K562 (cell line): ENCODE data around the gene LRRC14B. TPM values are rescaled to one million over a fixed set of nuclear protein-coding genes. Genes with fewer than 3 reads are reported as not detected.

Experiments used
- ARID2 ChIP-seq: fragments of 450-650 bp; IDR thresholded peaks from 2 replicates; pipeline ENCODE4 v1.6.1; 2017; ENCODE audit warnings: antibody characterized with exemption, mild to moderate bottlenecking
- ATF7 ChIP-seq: fragments of 450-650 bp; IDR thresholded peaks from 2 replicates; pipeline ENCODE4 v1.7.1; 2014; ENCODE audit warnings: mild to moderate bottlenecking, moderate library complexity
- HLTF ChIP-seq: fragments of 450-650 bp; IDR thresholded peaks from 2 replicates; pipeline ENCODE4 v1.6.1; 2016
- HMBOX1 ChIP-seq: sonication (generic); IDR thresholded peaks from 2 replicates; pipeline ENCODE4 v1.6.1; 2016
- NR0B1 ChIP-seq: fragments of 450-650 bp; IDR thresholded peaks from one replicate; pipeline ENCODE4 v1.6.1; 2018; ENCODE audit warnings: mild to moderate bottlenecking, moderate library complexity; ENCODE audit not compliant: partially characterized antibody
- PBX2 ChIP-seq, 2 experiments: IDR thresholded peaks in 1 of 2; conservative IDR thresholded peaks in 1 of 2; 2 replicates each; pipeline ENCODE4 v1.6.1; 2016; ENCODE audit warnings: low read depth in 2 of 2, mild to moderate bottlenecking in 1 of 2, missing compliant biosample characterization in 1 of 2, missing genetic modification characterization in 1 of 2, moderate library complexity in 1 of 2
- PTRF ChIP-seq: fragments of 450-650 bp; IDR thresholded peaks from 2 replicates; pipeline ENCODE4 v1.6.1; 2016; ENCODE audit warnings: mild to moderate bottlenecking, missing genetic modification characterization, missing compliant biosample characterization
- REST ChIP-seq, 2 experiments: fragments of 450-650 bp; formaldehyde crosslinking in 1 of 2; IDR thresholded peaks; 2 replicates each; pipeline versions ENCODE4 v1.4.0 to v1.6.1; 2014 to 2020; ENCODE audit warnings: mild to moderate bottlenecking in 2 of 2, borderline replicate concordance in 1 of 2, low read depth in 1 of 2
- TAF7 ChIP-seq: fragments of 450-650 bp; IDR thresholded peaks from 2 replicates; pipeline ENCODE4 v1.6.1; 2016; ENCODE audit warnings: missing genetic modification characterization, missing compliant biosample characterization
- TRIM24 ChIP-seq, 2 experiments: fragments of 450-650 bp; IDR thresholded peaks; 2 replicates each; pipeline ENCODE4 v1.6.1; 2016
- USF2 ChIP-seq: sonication (generic); formaldehyde crosslinking; IDR thresholded peaks from 2 replicates; pipeline ENCODE4 v1.5.0; 2020; ENCODE audit warnings: missing genetic modification reagents
- ZNF140 ChIP-seq: fragments of 250-450 bp; sonication (Bioruptor Pico); IDR thresholded peaks from 2 replicates; pipeline ENCODE4 v1.8.0; 2021; ENCODE audit warnings: moderate library complexity, mild to moderate bottlenecking, inconsistent platforms
- ZNF384 ChIP-seq: IDR thresholded peaks from 2 replicates; pipeline ENCODE4 v1.6.1; 2012; ENCODE audit warnings: low read depth, low read length, improper control_type of control experiment
- polyA plus RNA-seq, 8 experiments: library from polyadenylated mRNA; depleted of rRNA in 4 of 8; stranded (reverse) in 5 of 8; unstranded in 3 of 8; fragments of >200 nt; fragmentation: Nextera tagmentation in 2 of 8; fragmentation: Illumina TruSeq in 1 of 8; extraction: Ambion mirVana in 2 of 8; extraction: Trizol in 1 of 8; gene quantifications; 2 replicates each; pipeline versions ENCODE4 v1.2.1 to v1.2.3, GENCODE V29; 2011 to 2014; ENCODE audit warnings: inconsistent platforms in 1 of 8, missing spikeins in 1 of 8
- total RNA-seq, 7 experiments: library from RNA; depleted of rRNA in 6 of 7; stranded (reverse); fragments of >200 nt in 6 of 7; fragmentation: Illumina TruSeq in 2 of 7; extraction: Trizol in 2 of 7; gene quantifications; 2 replicates each; pipeline versions ENCODE4 v1.2.1 to v1.2.3, GENCODE V29; 2011 to 2021; ENCODE audit warnings: low replicate concordance in 1 of 7

LRRC14B gene
- total and polyA plus RNA-seq, 9 of the 15 experiments (the other 6 are each of a cell fraction or from before 2014, with no cell fraction given): not detected

GRCh38 chr5:218457-219291 lies 27.4 kb downstream of the LRRC14B start (continued):
- TF ChIP-seq REST (IDR thresholded peaks at IDR 0.05; ENCODE audit: borderline replicate concordance) (no peak), REST (CRISPR knock-in tag; IDR thresholded peaks at IDR 0.05; ENCODE audit: low read depth) (no peak), PTRF (tag) (no peak), TRIM24 (IDR thresholded peaks at IDR 0.05) (no peak), ZNF140 (CRISPR knock-in tag) (no peak), HMBOX1 (no peak), HLTF (no peak), TAF7 (no peak), USF2 (no peak), ATF7 (no peak), NR0B1 (no peak), PBX2 (CRISPR knock-in tag; IDR thresholded peaks at IDR 0.05; ENCODE audit: low read depth) (no peak), PBX2 (tag; conservative IDR thresholded peaks at IDR 0.05; ENCODE audit: low read depth) (no peak), ZNF384 (no peak), ARID2 (no peak)
